ENCODE results near the gene GOLGA6A.
A peak's percentile ranks its signal among the peaks of the same experiment; 100 is the strongest.
"Not testable (repeated sequence)": the region's sequence is repeated elsewhere in the genome, so short reads cannot be mapped to it uniquely, and the experiment has no call there.

Gene GOLGA6A

GRCh38 chr15:74099963-74100733 is 17.8 kb upstream of the GOLGA6A start:
- peak; percentile 34 for FAIRE-seq

- not testable (repeated sequence) for FAIRE-seq
Measured at GRCh38 chr15:74096753-74097474, 14.6 kb upstream of the GOLGA6A start.

GRCh38 chr15:74095610-74096009 is 13.3 kb upstream of the GOLGA6A start:
- FAIRE-seq, result not testable (repeated sequence)

GRCh38 chr15:74094567-74094966 is 12.2 kb upstream of the GOLGA6A start:
- FAIRE-seq, result not testable (repeated sequence)

GRCh38 chr15:74075781-74076180 is 6.6 kb downstream of the GOLGA6A start:
- not testable (repeated sequence) for FAIRE-seq

GRCh38 chr15:74072614-74073337 is 9.6 kb downstream of the GOLGA6A start:
- not testable (repeated sequence) for FAIRE-seq

- not testable (repeated sequence) for FAIRE-seq
Measured at GRCh38 chr15:74072132-74072531, 10.2 kb downstream of the GOLGA6A start.

GRCh38 chr15:74071645-74072044 is 10.7 kb downstream of the GOLGA6A start:
- not testable (repeated sequence) for FAIRE-seq

GRCh38 chr15:74065684-74066411 is 16.5 kb downstream of the GOLGA6A start:
- not testable (repeated sequence) for FAIRE-seq

- FAIRE-seq, result not testable (repeated sequence)
Measured at GRCh38 chr15:74064822-74065221, 17.5 kb downstream of the GOLGA6A start.

- not testable (repeated sequence) for FAIRE-seq
Measured at GRCh38 chr15:74064183-74064582, 18.2 kb downstream of the GOLGA6A start.

- not testable (repeated sequence) for FAIRE-seq
Measured at GRCh38 chr15:74063425-74064146, 18.8 kb downstream of the GOLGA6A start.

GRCh38 chr15:74062671-74063070 is 19.7 kb downstream of the GOLGA6A start:
- FAIRE-seq, result no peak

GRCh38 chr15:74062236-74062635 is 20.1 kb downstream of the GOLGA6A start:
- no peak for FAIRE-seq

- FAIRE-seq, result no peak
Measured at GRCh38 chr15:74060251-74060650, 22.1 kb downstream of the GOLGA6A start.

- not testable (repeated sequence) for FAIRE-seq
Measured at GRCh38 chr15:74059050-74059833, 23.1 kb downstream of the GOLGA6A start.

- not testable (repeated sequence) for FAIRE-seq
Measured at GRCh38 chr15:74056330-74056729, 26.0 kb downstream of the GOLGA6A start.

GRCh38 chr15:74055804-74056203 is 26.5 kb downstream of the GOLGA6A start:
- FAIRE-seq, result no peak

GRCh38 chr15:74053941-74054529 is 28.3 kb downstream of the GOLGA6A start:
- FAIRE-seq, result no peak

- no peak for FAIRE-seq
Measured at GRCh38 chr15:74053517-74053916, 28.8 kb downstream of the GOLGA6A start.
